ENCODE measurements around the gene MEGF6.
A peak's percentile ranks its signal among the peaks of the same experiment; 100 is the strongest.

The MEGF6 gene

DNA sequence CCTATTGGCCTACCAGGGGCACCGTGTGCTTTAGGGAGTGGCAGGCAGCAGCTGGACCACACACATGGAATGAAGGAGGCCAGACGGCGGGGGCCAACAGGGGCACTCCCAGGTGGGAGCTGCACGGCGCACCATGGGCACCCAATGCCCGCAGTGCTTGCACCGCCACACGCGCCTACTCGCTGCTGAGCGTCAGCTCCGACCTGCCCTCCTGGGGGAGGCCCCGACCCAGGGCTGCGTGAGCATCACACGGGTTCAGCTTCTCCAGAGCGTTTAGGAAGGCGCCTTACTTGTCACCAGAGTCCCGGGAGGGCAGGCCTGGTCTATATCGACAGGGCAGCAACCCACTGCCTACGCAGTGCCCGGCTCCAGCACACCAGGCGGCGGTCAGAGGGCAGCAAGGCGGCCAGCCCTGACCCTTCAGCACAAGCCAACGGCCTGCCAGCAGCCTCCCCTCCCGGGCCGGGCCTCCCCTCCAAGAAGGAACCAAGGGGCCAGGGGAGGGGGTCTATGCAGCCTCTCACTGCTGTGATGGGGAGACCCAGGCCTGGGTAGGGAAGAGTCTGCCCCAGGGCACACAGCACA, 91.9 kb downstream of the MEGF6 start:
- no peak for DNase-seq (ENCODE audit: low read depth)

DNA sequence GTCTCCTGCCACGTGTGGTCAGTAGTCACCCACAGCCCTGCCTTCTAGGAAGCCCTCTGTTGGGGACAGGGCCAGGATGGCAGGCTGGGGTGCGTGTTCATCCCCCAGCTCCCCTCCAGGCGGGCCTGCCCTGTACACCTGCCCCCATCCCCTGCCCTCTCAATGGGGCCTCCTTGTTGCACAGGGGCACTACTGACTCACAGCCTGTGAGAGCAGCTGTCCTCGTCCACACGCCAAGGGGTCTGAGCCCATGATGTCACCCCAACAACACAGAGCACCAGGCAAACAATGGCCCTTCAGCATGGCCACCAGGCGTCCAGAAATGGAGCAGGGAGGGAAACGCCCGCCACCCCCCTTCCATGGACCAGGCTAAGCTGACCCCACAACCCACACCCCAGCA, 92.6 kb downstream of the MEGF6 start:
- DNase-seq (ENCODE audit: low read depth), result no peak

DNA sequence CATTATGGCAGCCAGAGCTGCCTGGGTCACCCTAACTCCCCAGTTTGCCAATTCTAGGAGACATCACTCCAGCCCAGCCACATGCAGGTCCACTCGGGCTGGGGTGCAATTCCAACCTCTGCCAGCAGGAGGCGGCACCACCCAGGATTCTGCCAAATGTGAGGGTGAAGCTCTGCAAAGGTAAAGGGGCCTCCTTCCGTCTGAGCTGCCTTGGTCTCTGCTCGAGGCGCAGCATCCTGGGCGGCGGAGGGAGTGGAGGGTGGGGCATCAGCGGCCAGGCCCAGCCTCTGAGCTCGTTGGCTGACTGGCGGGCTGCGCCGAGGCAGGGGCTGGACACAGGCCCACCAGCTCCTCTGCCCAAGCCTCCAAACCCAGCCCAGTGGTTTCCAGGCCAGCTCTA, 93.1 kb downstream of the MEGF6 start:
- DNase-seq (ENCODE audit: low read depth), result no peak

DNA sequence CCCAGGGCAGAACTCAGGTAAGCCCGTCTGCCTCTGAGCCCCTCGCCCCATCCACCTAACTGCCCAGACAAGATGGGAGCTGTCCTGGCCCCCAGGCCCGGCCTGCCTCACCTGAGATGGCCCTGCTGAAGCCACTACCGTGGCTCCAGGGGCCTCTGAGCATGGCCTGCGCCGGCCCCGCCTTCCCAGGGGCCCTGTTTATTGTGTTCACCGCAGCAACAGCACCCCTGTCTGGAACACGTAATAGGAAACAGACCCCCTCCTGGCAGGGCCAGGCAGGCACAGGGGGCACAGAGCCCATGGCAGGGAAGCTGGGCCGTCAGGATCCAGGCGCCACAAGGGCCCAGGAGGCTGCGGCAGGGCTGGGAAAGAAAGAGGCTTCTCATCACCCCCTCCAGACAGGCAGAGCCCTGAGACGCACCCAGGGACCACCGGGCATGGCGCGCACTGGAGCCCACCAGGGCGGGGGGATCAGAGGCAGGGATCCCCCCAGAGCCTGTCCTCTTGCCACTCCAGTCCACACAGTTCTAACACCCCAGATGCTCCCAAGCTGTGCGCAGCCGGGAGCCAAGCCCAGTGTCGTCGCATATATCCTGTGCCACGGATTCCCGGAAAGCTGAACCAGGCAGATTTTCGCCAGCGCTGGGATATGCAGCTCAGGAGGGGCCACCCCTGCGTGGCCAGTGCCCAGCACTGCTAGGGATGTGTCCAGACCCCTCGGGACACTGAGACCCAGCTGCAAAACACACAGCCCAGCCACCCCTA, 94.2 kb downstream of the MEGF6 start:
- no peak for DNase-seq (ENCODE audit: low read depth)

DNA sequence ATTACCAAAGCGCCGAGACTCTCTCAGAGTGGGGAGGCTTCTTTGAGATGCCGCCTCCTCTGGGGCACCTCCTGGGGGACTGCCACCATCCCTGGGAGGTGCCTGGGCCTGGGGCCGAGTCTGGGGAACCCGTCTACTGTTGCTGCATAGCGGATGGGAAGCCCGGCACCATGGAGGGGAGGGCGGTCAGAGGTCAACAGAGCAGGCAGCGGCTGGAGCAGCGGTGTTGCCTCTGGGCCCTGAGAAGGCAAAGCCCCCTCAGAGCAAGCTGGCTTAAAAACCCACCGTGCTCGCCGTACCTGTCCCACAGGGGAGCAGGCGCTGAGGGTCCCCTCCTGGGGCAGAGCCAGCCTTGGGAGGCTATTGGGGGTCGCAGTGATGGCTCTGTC, 94.8 kb downstream of the MEGF6 start:
- no peak for DNase-seq (ENCODE audit: low read depth)

DNA sequence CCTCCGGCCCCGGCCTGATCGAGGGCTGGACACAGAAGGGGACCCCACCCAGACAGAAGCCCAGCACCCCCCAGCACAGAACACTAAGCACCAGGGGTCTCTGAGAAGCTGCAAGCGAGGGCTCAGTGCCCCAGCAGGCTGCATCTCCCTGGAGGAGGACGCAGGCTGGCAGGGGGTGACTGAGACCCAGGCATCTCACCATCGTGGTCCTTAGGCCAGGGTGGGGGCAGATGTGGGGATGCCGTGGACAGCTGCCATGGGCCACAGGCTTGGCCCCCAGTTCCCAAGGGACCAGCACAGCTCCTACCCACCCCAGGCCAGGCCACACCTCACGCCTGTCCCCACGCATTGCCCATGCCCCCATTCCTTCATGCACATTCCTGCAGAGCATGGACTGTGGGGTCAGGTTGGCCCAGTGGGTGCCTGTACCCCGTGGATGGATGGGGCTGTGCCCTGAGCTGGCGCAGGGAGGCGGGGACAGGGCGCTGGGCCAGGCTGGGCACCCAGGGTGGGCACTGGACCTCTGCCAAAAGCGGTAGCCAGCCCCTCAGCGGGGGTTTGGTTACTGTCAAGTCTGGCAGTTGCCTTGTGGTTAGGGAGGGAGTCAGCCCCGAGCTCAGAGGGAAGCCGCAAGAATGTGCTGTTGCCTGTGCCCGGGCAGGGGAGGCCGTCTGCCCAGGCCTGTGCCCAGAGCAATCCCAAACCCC, 95.4 kb downstream of the MEGF6 start:
- peak; percentile 78 for DNase-seq (ENCODE audit: low read depth)

DNA sequence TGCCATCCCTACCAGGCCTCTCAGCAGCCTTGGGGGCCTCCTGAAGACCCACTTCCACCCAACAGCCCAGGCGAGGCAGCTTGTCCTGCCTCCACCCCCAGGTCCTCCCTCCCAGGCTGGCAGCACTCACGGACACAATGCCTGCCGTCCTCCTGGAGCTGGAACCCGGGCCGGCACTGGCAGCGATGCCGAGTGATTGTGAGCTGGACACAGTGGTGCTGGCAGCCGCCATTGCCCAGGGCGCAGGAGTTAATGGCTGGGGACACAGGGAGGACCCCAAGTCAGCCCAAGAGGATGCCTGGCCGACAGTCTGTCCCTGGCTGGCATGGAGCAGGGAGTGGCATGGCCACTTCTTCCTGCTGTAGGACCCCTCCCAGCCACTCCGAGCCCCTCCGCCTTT, 96.0 kb downstream of the MEGF6 start:
- DNase-seq (ENCODE audit: low read depth), result no peak

DNA sequence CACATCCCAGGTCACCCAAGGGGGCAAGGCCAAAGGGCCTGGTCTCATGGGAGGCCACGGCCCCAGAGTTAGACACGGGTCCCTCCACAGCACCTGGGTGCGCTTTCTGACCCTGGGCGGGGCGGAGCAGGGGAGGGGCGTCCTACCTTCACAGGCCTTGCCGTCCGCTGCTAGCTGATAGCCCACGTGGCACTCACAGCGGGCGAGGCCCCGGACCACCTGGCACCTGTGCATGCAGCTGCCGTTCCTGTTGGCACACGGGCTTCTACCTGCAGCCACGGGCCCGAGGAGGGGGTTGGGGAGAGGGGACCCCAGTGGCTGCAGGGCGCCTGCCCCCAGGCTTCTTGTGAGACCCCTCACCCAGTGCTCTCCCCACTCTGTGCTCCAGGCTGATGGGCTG, 96.9 kb downstream of the MEGF6 start:
- DNase-seq (ENCODE audit: low read depth), result no peak

DNA sequence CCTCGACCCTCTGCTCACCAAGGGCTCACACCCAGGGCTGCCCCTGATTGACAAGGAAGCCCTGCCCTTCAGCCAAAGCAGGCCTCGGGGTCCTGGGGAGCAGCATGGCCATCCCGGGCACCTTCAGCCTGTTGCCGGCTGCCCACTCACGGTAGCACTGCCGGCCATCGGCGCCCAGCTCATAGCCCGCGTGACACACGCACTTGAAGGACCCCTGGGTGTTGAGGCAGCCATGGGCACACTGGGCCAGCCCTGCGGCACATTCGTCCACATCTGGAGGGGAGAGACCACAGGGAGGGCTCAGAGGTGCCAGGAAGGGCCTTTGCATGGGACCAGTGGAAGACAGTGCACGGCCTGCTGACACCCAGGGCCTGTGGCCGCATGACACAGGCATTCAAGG, 99.5 kb downstream of the MEGF6 start:
- DNase-seq (ENCODE audit: low read depth), result no peak

DNA sequence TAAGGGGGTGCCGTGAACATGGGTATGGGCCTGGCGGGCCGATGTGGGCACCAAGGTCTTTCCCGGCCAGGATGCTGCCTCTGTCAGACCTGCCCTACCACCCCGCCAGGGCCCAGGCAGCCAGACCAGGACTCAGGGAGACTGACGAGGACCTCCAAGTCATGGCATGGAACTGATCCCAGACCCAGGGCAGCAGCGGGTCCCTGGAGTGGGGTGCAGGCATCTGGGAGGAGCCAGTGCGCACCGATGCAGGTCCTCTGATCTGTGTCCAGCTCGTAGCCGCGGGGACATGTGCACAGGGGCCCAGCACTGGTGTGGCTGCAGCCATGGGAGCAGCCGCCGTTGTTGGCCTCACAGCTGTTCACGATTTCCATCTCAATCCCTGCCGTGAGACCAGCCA, 100.0 kb downstream of the MEGF6 start:
- no peak for DNase-seq (ENCODE audit: low read depth)

DNA sequence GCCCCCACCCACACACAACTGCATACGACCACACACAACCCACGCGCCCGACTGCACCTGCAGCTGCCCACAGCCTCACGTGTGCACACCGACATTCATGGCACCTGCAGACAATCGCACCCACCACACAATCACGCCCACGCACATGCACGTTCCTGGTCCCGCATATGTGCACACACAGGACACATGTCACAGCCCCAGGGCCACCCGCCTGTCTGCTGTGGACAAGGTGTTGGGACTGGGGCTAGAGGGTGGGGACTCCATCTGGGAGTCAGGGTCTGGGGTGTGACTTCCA, 100.4 kb downstream of the MEGF6 start:
- DNase-seq (ENCODE audit: low read depth), result no peak

DNA sequence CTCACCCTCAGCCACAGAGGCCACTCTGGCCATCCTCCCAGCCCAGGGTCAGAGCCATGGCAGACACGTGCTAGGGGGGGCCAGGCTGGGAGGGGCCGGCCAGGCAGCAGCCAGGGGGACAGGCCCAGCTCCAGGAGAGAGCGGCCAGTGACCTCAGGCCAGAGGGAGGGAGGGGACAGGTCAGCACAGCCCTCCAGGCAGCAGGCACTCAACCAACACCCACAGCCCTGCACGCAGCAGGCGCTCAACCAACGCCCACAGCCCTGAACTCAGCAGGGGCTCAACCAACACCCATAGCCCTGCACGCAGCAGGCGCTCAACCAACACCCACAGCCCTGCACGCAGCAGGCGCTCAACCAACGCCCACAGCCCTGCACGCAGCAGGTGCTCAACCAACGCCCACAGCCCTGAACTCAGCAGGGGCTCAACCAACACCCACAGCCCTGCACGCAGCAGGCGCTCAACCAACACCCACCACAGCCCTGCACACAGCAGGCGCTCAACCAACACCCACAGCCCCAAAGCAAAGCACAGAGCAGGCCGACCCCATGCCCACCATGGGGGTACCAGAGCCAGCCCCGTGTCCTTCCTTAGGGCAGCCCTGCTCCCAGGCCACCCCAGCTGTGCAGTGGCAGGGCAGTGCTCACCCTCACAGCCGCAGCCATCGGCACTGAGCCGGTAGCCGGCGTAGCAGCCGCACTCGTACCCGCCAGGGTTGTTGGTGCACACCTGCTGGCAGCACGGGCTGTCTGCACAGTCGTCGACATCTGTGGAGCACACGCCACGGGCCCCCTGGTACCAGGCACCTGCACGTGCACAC, 101.0 kb downstream of the MEGF6 start:
- no peak for DNase-seq (ENCODE audit: low read depth)

DNA sequence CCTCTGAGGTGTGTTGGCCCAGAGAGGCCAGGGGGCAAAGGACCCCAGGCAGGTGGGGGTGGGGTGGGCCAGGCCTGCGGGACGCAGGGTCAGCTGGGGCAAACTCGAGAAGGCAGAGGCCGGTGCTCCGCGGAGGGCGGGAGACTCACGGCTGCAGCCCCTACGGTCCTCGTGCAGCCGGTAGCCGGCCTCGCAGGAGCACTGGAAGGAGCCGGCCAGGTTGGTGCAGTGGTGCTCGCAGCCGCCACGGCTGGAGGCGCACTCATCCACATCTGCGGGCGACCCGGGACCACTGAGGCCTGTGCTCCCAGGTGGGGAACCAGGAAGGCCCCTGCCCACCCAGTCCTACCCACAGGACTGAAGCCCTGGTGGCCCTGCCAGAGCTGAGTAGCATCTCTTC, 101.6 kb downstream of the MEGF6 start:
- no peak for DNase-seq (ENCODE audit: low read depth)

DNA sequence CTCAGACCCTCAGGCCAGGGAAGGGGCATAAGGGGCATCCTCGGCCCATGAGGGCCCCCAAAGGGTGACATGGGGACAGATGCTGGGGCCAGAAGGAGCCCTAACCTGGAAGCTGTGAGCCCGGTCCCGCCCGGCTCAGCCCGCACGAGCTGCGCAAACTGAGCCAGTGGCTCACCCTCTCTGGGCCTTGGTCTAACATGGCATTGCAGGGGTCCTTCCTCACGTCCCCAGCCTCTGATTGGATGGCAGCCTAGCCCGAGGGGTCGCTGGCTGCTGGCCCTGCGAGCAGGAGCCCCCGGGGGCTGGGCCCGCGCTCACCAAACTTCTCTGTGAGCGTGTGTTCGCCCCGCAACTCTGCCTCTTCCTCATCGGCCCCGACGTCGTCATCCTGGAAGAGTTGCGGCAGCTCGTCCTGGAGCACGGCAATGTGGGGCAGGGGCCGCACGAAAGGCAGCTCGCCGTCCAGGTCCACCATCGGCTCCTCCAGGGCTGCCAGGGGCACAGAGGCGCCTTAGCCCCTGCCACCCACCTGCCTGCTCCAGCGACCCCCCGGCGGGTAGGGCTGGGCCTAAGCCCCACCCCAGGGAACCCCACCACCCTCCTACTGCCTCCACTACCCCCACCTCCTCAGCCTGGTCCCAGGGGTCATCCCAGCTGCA, 102.4 kb downstream of the MEGF6 start:
- DNase-seq (ENCODE audit: low read depth), result no peak

DNA sequence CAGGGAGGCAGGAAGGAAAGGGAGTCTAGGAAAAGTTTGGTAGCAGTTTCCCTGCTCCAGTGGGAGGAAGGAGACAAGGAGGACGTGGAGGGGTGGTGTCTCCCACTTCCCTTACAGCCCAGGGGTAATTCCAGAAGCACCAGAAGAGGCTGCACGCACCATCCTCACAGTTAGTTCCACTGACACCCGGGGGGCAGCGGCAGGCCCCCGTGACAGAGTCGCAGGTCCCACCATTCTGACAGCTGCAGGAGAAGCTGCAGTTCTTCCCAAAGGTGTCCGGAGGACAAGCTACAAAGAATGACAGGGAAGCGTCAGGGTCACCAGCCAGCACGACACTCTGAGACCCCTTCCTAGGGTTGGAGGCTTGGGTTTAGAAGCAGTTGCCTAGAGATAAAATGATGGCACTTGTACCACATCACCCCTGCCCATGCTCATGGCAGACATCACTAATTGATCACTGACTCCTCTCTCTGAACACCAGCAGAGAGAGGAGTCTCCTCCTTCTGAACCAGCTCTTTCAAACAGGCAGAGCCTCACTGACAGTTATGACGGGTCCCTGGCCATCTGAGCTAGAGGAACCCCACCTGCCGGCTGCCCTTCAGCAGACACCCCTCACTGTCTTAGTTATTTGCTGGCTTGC, 103.6 kb downstream of the MEGF6 start:
- DNase-seq (ENCODE audit: low read depth), result no peak

DNA sequence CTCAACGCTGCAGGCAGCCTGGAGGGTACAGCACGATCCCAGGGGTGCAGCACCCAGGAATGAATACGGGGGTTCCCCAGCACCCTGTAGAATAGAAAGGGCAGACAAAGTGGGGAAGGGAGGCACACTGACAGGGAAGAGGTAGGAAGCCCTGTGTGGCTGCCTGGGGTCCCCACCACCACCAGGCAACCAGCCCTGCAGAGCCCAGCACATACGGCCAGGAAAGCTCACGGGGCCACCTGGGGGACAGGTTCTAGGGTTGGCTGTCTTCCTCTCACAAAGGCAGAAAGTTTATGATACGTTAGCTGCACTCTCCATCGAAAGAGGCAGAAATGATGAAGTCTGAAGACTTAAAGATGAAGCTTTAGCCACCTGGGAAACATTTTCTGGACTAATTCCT, 104.4 kb downstream of the MEGF6 start:
- no peak for DNase-seq (ENCODE audit: low read depth)

DNA sequence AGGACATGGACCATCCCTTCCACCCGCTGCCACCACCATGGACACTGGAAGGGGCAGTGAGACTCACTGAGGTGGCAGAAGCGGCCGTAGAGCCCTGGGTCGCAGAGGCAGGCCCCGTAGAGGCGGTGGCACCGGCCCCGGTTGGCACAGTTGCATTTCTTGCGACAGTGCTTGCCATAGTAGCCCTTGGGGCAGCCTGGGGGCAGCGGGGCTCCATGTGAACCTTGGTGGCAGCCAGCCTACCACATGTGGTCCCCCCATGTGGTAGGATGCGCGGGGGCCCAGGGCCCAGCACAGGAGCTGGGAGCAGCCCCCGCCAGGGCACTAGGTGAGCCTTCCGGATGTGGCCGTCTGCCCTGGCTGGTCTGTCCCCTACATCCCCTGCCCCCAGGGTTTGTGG, 105.3 kb downstream of the MEGF6 start:
- DNase-seq (ENCODE audit: low read depth), result no peak

DNA sequence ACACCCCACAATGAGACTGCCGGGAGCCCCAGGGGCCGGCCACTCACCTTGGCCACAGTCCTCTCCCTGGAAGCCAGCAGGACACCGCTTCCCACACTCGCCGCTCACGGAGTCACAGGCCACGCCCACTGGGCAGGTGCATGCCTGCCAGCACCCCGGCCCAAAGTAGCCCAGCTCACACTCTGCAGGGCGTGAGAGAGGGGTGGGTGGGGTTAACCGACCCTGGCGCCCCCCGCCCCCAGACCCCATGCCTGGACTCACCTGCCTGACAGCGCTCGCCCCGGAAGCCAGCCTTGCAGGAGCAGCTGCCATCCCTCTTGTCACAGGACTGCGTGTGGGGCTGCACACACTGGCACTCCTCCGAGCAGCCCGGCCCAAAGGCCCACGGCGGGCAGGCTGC, 106.1 kb downstream of the MEGF6 start:
- no peak for DNase-seq (ENCODE audit: low read depth)

DNA sequence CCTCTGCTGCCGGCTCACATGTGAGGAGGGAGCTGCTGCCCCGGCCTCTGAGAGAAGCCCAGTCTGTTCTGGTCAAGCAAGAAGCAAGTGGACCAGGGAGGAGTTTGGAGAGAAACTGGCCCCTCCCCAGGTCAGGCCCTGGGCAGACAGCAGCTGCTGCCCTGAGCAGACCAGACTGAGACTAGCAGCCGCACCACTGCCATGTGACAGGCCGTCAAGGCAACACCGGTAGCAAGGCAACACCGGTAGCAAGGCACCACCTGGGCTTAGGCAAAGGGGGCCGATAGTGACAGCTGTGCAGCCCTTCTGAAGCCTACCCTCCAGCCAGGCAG, 106.5 kb downstream of the MEGF6 start:
- no peak for DNase-seq (ENCODE audit: low read depth)

DNA sequence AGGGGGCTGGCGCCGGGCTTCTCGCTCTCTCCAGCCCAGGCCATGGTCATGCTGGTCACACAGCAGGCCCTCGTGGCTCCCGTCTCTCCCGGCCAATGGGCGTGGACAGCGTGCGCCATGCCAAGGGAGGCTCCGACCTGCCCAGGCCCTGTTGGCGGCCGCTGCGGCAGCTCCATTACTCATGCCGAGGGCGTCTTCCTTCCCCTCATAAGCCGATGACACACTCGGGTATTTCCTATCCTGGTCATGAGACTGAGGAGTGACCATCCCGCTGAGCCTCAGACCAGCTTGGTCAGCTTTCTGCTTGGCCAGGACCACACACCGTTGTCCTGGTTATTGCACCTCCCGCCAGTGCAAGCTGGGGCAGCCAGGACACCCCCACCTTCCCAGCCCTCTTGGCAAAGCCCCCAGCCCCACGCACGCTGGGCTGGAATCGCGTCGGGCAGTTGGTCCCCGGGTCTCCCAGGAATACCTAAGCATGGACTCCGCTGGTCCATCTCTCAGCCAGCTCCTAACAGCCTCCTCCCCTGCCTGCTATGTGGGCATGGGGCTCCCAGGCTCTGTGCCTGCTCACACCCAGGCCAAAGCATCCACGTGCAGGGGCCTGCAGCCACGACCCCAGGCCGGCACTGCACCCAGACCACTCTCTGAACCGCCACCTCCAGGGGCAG, 107.0 kb downstream of the MEGF6 start:
- DNase-seq (ENCODE audit: low read depth), result peak; percentile 92

DNA sequence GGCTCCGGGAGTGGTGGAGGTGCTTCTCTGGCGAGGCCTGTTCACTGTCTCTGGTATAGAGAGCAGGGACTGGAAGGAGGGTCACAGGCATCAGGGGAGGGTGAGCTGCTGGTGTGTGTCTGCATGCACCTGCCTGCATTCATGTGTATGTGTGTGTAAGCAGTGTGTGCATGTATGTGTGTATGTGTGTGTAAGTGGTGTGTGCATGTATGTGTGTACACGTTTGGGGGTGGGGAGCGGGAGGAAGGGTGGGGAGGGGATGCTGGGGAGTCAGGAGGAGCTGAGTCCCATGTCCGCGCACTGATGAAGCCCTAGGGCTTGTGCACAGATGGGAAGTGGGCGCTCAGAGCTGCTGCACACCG, 107.8 kb downstream of the MEGF6 start:
- no peak for DNase-seq (ENCODE audit: low read depth)
